Activated CD8-positive, alpha-beta memory T cell treated with anti-CD3 and anti-CD28 coated beads for 36 hours (primary cell): ENCODE data around the gene DUT. TPM values are rescaled to one million over a fixed set of nuclear protein-coding genes. Genes with fewer than 3 reads are reported as not detected.

Experiments
- CTCF ChIA-PET: fragments of 350-600 bp; sonication (Branson Sonifier 250); formaldehyde crosslinking; loops from one replicate; lab custom pipeline; 2021; ENCODE audit warnings: antibody characterized with exemption; lab: Charles Lee
- POLR2A ChIA-PET: fragments of 350-600 bp; sonication (Branson Sonifier 250); formaldehyde crosslinking; loops from one replicate; lab custom pipeline; 2021; ENCODE audit warnings: antibody characterized with exemption; lab: Charles Lee
- total RNA-seq, 2 experiments: library from RNA; stranded (reverse); gene quantifications; one replicate each; pipeline ENCODE4 v1.2.3, GENCODE V29; 2021

Gene DUT
- total RNA-seq, 2 experiments from 2014 or later: 473 to 474 TPM

DNA sequence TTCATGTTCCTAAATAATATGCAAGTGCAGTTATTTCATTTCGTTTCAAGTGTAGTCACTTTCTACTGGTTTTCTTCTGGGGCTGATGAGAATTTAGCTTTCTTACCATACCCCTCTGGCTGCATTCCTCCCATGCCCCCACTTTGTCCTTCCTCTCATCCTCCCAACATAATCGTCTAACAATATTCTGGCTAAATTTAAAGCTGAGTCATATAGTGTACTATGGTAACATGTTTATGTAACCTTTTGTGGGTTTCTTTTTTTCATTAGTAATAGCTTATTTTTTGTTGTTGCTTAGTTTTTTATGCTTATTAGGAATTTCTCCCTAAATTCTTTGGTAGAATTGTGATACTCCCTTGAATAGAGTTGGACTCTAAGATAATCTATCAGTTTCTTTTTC lies 30.5 kb downstream of the DUT start:
- ChIA-PET CTCF (no interaction called here), POLR2A (no interaction called here)

DNA sequence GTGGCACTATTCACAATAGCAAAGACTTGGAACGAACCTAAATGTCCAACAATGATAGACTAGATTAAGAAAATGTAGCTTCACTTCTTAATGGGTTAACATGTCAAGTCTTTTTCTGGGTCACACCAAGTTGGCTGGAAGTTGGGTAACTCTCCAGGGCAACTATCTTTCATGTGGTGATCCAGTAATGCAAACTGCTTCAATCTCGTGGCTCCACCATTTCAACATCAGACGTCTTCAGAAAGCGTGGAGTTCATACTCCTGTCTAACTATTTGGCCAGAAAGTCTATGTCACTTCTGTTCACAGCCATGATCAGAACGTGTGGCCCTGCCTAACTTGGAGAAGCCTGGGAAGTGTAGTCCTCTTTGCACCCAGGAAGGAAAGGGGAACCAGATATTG lies 32.2 kb downstream of the DUT start:
- POLR2A ChIA-PET: no interaction called here
- CTCF ChIA-PET: interaction anchor here (0.6 kb wide), 1 partner anchor 11 kb away, joined by 3 read pairs; no protein-coding TSS in a partner anchor

DNA sequence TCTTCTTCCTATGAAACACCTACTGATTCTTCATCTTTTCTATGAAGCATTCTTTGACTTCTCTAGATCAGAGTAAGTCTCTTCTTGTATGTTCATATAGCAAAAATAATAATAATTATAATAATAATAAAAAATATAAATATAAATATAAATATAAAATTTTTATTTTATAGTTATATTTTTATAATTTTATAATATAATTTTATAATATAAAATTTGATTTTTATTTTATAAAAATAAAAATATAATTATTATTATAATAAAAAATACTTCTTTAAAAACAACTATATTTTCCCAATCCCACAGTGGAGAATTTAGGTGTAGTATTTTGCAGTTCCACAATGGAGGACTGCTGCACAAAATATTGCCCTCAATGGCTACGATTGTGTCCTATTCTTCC lies 34.3 kb downstream of the DUT start:
- ChIA-PET CTCF (no interaction called here), POLR2A (no interaction called here)

DNA sequence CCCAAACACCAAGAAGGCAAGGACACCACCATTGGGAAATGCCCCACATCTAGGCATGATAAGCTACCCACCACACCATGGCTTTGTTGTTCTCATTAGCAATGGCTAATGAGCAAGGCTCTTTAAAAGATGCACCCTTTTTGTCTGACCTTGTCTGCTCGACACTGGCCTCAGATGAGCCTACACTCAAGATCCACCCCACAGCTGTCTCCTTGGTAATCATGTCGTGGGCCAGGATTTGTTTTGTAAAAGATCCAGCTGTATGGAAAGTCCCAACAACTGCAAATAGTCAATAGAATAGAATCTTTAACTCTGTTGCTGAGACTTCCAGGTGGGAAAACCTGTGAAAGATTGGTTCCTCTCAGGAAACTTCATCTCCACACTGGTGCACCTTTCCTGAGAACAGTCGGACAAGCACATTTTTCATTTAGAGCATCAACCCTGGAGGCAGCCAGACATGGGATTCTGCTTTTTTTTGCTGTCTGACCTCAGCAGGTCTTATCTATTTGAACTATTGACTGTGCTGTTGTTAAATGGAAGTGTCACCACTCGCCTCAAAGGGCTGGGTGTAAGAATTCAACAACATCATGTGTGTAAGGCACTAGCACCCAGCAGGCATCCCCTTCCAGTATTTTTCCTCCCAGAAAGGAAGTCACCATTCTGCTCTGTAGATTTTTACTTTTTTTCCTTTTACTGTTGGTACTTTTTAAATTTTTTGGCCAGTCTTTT lies 35.5 kb downstream of the DUT start:
- CTCF ChIA-PET: no interaction called here
- POLR2A ChIA-PET: no interaction called here

DNA sequence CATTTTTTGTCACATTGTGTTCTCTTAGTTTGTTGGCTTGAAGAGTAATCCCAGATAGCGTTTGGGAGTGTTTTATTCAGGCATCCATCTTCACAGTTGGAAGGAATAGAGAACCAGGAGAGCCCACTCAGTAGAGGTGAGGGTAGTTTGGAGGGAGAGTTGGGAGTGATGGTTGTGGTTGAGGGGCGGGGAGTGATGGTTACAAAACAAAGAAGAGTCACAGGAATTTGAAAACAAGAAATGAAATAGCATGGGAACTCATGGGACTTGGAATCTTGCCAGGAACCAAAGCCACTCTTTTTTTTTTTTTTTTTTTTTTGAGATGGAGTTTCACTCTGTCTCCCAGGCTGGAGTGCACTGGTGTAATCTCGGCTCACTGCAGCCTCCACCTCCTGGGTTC lies 36.3 kb downstream of the DUT start:
- POLR2A ChIA-PET: no interaction called here
- CTCF ChIA-PET: no interaction called here

DNA sequence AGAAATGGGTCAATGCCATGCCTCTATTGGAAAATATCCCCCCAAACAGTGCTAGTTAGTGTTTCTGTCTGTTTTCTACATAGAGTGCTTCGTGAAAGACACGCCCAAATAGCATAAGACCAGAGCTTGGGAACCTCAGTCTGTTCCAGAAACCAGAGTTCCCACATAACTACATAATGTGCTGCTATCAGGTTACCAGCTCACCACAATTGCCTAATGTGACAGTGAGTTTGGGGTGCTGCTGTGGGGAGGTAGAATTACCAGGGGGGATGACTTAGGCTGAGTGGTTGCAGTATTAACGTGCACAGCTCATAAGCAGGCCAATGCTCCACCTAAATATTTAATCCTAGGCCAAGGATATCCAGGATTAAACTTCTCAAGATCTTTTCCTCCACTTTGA lies 39.2 kb downstream of the DUT start:
- CTCF ChIA-PET: interaction anchor here (1.5 kb wide), 1 partner anchor 12 kb away, joined by 4 read pairs; no protein-coding TSS in a partner anchor
- POLR2A ChIA-PET: no interaction called here

DNA sequence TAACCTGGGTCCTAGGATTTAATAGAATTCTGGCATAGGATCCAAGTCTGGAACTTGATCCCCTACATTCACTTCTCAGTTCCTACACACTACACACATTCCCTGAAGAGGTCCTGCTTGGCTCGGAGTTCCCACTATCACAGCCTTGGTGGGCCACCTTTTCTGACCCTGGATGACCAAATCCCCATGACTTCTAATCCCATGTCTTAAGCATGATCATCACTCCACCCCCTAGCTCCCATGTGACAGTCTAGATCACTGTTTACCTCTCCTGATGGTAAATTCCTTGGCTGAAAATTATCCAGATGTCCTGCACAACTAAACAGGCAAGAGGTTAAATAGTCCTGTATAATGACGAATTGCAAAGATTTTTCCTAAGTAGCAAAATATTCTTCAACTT lies 40.3 kb downstream of the DUT start:
- ChIA-PET POLR2A (no interaction called here), CTCF (no interaction called here)

DNA sequence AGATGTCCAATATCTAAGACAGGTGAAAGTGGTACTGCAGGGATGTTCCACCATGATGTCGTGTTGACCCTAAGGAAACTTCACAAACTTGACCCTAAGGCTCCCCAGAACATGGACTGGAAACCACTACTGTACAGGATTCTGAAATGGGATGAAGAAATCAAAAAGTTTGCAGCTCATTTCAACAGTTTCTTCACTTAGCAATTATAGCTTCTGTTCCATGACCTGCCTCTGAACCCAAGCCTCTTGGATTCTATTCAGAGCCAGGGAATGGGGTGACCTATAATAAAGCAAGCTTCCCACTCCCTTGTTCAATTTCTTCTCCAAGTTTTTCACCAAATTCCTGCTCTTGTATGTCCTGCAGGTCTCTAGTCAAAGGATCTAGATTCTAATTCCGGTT lies 40.7 kb downstream of the DUT start:
- POLR2A ChIA-PET: no interaction called here
- CTCF ChIA-PET: no interaction called here

DNA sequence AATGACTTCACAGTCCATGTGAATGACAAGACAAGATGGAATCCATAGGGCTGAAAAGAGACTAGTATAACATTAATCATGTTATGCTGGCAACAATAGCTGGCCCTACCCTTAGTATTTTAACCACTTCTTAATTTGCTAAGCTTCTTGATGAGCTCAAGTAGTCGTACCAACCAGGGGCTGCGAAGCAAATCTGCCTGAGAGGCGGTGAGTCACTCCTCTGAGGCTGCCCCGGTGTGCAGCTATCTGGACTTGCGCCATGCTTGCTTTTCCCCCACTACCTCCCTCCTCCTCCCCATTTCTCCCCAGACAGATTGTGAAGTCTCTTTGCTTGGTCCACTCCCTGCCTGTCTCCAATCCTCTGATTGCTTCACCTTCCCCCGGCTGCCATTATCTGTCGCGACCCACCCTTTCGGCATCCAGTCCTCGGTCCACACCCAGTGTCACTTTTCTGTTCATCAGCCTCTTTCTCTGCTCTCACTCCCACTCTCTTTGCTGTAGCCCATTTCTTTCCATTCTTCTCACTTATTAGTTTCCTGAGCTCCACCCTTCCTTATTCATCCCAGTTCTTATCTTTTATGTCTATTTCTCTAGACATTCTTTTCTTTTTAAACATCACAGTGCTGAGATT lies 42.7 kb downstream of the DUT start:
- POLR2A ChIA-PET: no interaction called here

DNA sequence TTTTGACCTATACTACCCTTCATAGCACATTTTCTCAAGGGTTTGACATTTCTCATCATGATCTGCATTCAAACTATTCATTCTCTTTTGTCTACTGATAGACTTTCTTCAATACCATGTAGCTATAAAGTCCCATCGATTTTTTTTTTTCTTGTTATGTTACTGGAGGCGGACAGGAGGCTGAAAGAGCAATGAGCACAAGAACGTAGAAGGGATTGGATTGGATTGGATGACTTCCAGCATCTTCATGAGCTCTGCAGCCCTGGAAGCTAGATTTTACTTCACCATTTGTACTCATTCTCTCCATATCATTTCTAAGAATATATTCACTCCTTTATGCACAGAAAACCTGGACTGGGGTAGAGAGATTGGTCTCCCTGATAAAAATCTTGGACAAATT lies 43.2 kb downstream of the DUT start:
- ChIA-PET CTCF (no interaction called here), POLR2A (no interaction called here)

More for the DNA sequence above, 42.7 kb downstream of the DUT start:
- CTCF ChIA-PET: no interaction called here

DNA sequence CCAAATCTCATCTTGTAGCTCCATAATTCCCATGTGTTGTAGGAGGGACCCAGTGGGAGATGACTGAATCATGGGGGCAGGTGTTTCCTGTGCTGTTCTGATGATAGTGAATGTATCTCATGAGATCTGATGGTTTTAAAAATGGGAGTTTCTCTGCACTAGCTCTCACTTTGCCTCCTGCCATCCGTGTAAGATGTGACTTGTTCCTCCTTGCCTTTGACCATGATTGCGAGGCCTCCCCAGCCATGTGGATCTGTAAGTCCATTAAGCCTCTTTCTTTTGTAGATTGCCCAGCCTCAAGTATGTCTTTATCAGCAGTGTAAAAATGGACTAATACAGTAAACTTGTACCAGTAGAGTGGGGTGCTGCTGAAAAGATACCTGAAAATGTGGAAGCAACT lies 44.5 kb downstream of the DUT start:
- POLR2A ChIA-PET: no interaction called here
- CTCF ChIA-PET: no interaction called here

DNA sequence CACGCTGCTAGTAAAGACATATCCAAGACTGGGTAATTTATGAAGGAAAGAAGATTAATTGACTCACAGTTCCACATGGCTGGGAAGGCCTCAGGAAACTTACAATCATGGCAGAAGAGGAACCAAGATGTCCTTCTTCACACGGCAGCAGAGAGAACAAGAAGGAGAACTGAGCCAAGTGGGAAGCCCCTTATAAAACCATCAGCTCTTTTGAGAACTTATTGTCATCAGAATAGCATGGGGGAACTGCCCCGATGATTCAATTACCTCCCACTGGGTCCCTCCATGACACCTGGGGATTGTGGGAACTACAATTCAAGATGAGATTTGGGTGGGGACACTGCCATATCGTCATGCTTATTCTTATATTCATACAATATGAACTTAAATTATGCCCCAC lies 49.0 kb downstream of the DUT start:
- POLR2A ChIA-PET: no interaction called here
- CTCF ChIA-PET: interaction anchor here (0.6 kb wide), 1 partner anchor 29 kb away, joined by 3 read pairs; no protein-coding TSS in a partner anchor

DNA sequence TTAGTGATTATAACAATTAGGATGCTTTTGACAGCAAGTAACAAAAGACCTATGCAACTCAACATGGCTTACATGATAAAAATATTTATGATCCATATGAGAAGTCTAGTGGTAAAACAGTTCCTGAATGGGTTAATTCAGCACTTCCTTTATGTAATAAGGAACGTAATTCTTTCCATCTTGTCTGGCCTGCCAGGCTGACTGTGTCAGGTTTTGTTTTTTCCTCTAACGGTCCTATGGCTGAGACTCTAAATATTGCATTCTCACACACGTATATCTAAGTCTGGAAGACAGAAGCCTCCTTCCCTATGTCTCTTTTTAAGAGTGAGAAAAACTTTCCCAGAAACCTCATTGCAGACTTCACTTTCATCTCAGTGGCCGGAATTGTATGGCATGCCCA lies 50.6 kb downstream of the DUT start:
- ChIA-PET CTCF (no interaction called here), POLR2A (no interaction called here)

DNA sequence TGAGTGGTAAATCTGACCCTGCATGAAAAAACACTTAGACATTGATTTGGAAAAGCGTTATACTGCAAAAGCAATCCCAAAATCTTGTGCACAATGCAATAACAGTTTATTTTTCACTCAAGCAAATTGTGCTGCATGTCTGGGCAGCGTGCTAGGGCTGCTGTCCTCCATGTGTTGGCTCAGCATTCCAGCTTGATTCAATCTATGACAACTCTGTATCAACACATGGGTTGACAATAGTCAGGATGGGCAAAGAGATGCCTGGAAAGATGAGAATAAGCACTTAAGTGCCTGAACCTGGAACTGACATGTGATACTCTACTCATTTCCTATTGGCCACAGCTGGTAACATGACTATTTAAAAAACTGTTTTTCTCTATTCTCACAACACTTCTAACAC lies 51.8 kb downstream of the DUT start:
- CTCF ChIA-PET: no interaction called here
- POLR2A ChIA-PET: no interaction called here

DNA sequence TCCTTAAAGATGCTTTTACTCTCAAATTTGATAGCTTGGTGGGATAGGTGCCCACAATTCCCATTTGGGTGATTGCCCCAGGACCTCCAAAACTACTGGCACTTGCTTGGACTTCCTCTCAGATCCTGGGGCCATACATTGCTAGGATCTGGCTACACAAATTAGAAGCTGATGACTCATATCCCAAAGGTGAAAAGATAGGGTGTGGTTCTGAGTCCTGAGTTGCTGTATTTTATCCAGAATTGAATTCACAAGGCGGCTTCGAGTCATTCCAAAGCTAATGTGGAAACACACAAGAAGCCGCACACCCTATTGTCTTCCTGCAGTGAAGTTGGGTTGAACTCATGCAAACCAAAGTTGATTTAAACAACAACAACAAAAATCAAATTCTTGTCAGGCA lies 53.4 kb downstream of the DUT start:
- ChIA-PET POLR2A (no interaction called here), CTCF (no interaction called here)

DNA sequence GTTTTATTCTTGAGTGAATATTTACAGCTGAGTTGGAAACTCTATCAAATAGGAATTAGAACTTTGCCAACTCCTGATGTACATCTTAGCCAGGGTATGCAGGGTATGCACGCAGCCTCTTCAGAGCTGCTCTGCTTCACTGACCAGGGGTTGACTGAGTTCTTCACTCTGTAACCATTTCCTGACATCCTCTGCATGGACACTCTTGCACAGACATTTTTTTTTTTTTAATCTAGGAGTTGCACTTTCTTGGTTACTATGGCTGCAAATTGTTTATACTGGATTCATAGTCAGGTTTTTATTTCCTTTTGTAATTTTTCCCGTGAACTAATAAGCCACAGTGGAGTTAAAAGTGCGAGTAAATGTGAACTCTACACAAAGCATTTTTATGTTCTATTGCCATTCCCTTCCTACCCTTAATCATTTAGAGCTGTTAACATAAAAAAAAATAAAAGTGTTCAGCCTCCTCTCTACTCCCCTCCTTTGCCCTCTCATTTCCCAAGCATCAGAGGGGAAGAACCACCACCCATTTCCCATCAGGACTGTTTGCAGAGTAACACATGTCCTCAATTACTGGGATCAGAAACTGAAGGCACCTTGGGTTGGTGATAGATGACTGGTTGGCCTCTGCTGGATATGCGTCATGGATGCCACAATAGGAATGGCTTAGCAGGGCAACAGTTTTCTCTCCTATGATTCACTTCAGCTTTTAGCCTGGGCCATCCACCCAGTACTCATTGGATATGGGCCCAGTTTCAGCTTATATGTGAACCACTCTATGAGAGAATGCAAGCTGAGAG lies 54.0 kb downstream of the DUT start:
- POLR2A ChIA-PET: no interaction called here
- CTCF ChIA-PET: interaction anchor here (0.6 kb wide), 1 partner anchor 766 kb away, joined by 3 read pairs; no protein-coding TSS in a partner anchor

DNA sequence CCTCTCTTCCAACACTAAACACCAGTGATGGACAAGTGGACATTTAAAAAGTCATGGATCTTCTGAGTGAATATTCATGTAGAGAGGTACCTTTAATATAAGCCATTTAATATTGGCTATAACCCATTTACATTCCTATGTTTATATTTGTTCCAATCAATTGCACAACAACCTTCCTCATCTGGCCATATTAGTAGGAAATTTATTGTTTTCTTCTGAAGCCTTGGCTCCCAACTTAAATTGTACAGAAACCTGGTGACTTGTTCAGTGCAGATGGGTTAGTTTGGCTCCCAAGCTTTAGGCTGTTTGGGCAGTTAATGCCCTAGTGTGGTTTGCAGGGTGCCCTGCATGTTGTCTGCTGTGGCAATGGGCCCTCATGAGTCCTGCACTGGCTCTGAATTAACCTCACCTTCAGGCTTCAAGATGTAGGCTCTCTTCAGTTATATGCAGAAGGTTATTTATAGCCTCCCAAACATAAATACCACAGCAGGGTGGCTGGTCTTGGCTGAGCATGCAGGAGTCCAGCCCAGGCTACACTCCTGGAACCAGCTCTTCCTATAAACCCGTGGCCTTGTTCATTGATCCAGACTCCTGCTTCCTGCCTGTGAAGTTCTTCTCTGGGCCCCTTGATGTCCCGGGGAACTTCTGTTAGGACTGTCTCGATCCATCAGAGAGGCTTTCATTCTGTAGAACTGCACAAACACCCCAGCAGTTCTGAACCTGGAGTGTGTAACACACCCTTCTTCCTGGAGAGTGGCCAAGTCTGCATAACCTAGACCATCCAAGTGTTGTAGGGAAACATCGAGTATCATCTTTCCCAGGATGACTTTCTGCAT lies 57.0 kb downstream of the DUT start:
- ChIA-PET CTCF (no interaction called here), POLR2A (no interaction called here)

DNA sequence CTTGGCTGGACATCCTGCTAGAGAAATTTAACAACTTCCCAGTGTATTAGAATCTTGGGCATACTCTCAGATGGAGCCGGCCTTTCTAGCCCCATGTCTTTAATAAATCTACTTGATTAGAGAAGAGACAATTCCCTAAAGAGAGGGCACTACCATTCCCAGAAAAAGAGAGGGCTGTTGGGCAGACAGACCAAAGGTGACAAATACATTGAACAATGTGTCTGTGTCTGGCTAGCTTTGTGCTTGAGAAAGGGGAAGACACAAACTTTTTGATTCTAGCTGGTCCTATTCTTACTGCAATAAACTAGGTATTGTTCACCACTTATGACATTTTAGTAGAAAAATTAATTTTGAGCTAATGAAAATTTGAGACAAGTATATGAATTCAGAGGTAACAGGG lies 57.7 kb downstream of the DUT start:
- POLR2A ChIA-PET: no interaction called here
- CTCF ChIA-PET: no interaction called here

DNA sequence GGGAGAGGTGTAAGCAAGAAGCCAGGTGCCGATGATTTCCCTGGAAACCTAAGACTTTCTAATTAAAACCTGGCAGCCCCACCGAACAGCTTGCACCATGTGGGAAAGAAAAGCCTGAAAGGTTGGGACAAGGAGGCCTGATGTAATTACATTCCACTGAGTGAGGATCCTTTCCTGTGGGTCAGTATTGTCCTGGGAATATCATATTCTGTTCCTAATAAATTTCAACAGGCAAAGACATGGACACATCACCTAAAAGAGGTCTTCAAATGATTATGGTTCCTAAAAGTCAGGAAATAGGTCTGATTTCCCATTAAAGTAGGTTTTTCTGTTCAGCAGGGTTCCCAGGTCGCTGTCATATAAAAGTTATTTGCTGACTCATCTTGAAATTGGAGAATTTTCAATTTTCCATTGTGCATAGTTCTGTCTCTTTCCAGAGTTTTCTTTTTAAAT lies 58.5 kb downstream of the DUT start:
- CTCF ChIA-PET: no interaction called here
- POLR2A ChIA-PET: no interaction called here

DNA sequence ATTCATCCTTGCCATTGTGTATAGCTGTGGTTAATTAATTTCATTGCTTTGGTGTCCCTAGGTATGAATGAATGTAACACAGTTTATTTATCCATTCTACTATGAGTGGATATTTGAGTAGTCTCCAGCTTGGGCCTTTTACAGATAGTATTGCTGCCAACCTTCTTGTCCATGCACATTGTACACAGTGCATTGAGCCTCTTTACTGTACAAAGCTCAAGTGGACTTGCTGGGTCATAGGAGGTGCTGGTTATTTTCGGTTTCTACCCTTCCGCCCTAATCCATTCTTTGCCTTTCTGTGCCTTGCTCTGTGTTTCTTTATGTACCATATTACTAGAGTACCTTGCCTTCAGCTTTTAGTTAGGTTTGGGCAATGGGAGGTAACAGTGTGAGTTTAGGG lies 60.7 kb downstream of the DUT start:
- ChIA-PET POLR2A (no interaction called here), CTCF (no interaction called here)
